ENCODE measurements around the gene ABHD11. TPM values are rescaled to one million over a fixed set of nuclear protein-coding genes. Genes with fewer than 3 reads are reported as not detected.

ABHD11 gene, protein sequence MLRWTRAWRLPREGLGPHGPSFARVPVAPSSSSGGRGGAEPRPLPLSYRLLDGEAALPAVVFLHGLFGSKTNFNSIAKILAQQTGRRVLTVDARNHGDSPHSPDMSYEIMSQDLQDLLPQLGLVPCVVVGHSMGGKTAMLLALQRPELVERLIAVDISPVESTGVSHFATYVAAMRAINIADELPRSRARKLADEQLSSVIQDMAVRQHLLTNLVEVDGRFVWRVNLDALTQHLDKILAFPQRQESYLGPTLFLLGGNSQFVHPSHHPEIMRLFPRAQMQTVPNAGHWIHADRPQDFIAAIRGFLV
- total RNA-seq, result 8.9 and 9.4 TPM in 2 replicates

DNA sequence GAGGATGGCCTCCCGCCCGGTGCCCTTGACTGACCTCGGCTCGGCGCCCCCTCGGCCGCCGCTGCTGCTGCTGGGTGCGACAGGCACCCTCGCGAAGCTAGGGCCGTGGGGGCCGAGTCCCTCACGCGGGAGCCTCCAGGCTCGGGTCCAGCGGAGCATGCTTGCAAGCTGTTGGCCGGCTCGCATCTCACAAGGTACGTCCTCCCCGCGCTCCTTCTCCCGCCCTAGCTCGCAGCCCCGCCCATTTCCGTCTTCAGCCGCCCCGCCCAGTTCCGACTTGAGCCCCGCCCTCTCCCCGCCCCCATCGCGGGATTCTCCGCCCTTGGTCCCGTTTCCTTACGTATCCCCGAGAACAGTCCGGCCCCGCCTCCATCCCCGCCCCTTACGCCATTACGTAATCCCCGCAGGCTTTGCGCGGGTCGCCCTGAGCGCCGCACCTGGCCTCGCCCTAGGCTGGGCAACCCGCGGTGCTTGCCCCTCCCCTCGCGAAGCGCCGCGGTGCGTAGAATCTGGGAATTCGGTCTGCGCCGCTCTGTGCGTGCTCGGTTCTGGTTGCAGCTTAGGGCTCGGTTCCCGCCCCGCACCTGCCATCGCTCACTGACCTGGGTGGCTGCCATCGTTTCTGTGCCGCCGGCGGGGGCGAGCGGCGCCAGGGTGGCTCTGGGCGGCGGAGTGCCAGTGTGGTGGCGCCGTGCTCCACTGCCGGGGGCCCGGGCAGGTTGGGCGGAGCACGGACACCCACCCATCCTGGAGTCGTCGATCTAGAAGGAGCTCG is at the start of gene ABHD11:
Gene ABHD11 (minus strand): TSS at position 191 of the 775 bp plus-strand sequence. CDS start 32 bp downstream, at position 159.

DNA sequence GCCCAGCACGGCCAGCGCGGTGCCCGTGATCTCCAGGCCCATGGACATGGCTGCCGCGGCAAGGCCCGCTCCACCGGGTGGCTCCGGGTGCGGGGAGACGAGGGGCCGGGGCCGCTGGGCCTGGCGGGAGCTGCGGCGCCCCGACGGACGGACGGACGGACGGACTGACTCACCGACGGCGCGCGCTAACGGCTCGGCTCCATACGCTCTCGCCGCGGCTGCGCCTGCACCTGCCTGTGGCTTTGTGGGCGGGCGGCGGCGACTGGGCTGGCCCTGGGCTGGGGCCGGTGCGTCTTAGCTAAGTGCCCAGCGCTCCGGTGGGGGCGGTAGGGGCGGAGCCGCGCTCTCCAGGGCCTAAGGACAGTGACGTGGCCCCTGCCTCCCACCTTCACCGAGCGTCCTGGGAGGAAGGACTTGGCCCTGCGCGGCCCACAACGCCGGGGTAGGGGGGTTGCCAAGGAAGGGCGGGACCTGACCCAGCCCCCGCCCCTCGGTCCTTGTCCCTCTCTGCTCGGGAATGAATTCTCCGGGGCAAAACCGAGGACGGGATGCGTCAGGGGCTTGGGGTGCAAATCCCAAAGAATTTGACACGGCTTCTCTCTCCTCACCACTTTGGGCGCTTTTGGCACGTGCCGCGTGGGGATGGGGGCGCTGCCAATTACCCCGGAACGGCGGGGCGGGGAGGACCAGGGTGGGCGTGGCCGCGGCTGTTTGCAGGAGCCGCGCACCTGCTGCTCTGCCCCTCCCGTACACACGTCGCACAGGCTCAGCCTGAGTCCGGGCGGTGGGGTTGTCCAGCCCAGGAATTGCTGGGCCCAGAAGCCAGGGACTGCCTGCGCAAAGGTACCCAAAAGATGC is 31.6 kb upstream of the ABHD11 start, which contains the start of gene CLDN3:
Gene CLDN3 (minus strand): TSS at position 269 of the 858 bp plus-strand sequence. CDS start 221 bp downstream, at position 48.

DNA sequence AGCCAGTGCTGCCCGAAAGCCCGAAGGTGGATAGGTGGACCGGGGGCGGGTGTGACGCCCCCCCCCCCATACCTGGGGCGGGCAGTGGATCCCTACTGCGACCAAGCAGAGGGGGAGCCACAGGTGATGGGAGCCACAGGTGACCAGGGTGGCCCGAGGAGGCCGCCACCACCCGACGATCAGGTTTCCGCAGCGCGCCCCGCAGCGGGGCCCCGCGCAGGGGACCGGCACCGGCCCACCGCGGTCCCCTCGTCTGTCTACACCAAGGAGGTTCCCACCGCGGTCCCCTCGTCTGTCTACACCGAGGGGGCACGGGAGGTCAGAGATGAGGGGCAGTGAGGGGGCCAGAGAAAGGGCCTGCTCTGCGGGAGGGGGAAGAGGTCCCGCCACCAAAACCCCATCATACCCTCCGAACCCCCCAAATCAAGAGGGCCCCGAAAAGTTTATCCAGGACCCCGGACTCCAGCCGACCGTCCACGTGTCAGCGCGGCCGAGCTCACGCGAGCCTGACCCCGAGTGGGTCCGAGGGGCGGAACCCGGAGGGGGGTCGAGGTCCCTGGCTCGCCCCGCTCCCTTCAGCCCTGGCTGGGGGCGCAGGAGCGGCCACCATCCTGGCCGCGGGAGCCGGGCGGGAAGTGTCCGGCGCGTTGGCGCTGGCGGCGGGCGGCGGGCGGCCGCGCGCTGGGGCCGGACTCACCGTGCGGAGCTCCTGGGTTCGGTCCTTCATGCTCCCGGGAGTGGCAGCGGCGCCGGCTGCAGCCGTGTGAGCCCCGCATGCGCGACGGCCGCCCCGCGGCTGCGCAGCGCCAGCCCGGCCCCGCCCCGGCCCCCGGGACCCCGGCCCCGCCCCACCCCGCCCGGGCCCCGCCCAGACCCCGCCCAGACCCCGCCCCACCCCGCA is 19.4 kb downstream of the ABHD11 start, which contains the start of gene STX1A:
Gene STX1A (minus strand): TSS at position 765 of the 901 bp plus-strand sequence. CDS start 38 bp downstream, at position 727.

Other genes starting within 250 kb of the ABHD11 start
- 24.2 and 33.5 TPM in 2 replicates for gene BAZ1B, start 216.5 kb downstream of the ABHD11 start, total RNA-seq
- 33.2 and 43.3 TPM in 2 replicates for gene BCL7B, start 181.1 kb downstream of the ABHD11 start, total RNA-seq
- gene TBL2, start 160.2 kb downstream of the ABHD11 start, total RNA-seq, result 77.8 and 122 TPM in 2 replicates
- 1.5 TPM in 1 of 2 replicates, not detected in the other for gene MLXIPL, start 114.3 kb downstream of the ABHD11 start, total RNA-seq
- gene VPS37D, start 71.0 kb downstream of the ABHD11 start, total RNA-seq, result 2.8 and 3.6 TPM in 2 replicates
- 4.1 and 4.7 TPM in 2 replicates for gene DNAJC30, start 55.3 kb downstream of the ABHD11 start, total RNA-seq
- 65.6 and 67.5 TPM in 2 replicates for gene BUD23, start 55.2 kb downstream of the ABHD11 start, total RNA-seq
- 11.2 and 14.8 TPM in 2 replicates for gene STX1A, start 19.1 kb downstream of the ABHD11 start, total RNA-seq
- gene CLDN3, start 31.5 kb upstream of the ABHD11 start, total RNA-seq, result not detected in 2 replicates
- gene CLDN4, start 92.2 kb upstream of the ABHD11 start, total RNA-seq, result under 0.01 TPM in 1 of 2 replicates, not detected in the other
- 2.1 and 4.5 TPM in 2 replicates for gene METTL27, start 103.7 kb upstream of the ABHD11 start, total RNA-seq
- not detected in 2 replicates for gene TMEM270, start 122.4 kb upstream of the ABHD11 start, total RNA-seq

Measured in cardiac atrium fibroblast (primary cell).